ENCODE results near the gene EYA3.
A peak's percentile ranks its signal among the peaks of the same experiment; 100 is the strongest.

EYA3 gene, protein sequence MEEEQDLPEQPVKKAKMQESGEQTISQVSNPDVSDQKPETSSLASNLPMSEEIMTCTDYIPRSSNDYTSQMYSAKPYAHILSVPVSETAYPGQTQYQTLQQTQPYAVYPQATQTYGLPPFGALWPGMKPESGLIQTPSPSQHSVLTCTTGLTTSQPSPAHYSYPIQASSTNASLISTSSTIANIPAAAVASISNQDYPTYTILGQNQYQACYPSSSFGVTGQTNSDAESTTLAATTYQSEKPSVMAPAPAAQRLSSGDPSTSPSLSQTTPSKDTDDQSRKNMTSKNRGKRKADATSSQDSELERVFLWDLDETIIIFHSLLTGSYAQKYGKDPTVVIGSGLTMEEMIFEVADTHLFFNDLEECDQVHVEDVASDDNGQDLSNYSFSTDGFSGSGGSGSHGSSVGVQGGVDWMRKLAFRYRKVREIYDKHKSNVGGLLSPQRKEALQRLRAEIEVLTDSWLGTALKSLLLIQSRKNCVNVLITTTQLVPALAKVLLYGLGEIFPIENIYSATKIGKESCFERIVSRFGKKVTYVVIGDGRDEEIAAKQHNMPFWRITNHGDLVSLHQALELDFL
- total RNA-seq: 9.4 to 21.8 reads per million in 2 donors

DNA sequence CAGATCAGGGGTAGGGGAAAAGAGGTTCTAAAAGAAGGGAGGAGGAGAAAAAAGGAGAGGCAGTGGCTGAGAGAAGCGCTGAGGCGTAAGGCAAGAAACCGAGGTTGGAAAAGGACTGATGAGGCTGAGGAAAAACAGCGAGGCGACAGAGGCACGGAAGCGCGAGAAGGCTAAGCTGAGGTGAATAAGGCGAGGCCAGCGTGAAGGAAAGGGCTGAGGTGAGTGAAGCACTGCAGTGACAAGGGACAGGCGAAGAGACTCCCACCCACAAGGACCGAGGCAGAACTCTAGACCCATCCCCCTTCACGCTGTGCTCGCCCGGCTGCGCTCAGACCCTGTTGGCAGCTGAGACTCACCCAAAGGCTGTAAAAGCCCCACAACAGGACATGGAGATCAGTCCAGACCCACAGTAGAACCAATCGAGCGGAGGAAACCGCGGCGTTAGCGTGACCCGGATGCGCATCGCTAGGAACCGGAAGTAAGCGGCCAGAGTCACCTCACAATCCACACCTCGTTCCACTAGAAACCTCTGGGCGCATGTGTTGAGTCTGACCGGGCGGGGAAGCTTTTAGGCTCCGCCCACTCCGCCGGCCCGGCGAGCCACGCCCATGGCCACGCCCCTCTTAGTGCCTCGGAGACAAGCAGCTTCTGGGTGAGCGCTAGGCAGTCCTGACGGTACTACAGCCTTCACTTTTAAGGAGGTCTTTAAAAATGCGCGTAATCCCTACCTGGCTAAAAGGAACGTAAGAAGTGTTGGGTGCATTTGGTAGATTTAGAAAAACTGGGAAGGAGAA lies at the start of gene EYA3:
Gene EYA3 (minus strand): TSS at position 443 of the 794 bp plus-strand sequence. CDS start 30,584 bp downstream, outside the sequence.
- DNase-seq: peak; percentile 97 to 99 (median 99)

DNA sequence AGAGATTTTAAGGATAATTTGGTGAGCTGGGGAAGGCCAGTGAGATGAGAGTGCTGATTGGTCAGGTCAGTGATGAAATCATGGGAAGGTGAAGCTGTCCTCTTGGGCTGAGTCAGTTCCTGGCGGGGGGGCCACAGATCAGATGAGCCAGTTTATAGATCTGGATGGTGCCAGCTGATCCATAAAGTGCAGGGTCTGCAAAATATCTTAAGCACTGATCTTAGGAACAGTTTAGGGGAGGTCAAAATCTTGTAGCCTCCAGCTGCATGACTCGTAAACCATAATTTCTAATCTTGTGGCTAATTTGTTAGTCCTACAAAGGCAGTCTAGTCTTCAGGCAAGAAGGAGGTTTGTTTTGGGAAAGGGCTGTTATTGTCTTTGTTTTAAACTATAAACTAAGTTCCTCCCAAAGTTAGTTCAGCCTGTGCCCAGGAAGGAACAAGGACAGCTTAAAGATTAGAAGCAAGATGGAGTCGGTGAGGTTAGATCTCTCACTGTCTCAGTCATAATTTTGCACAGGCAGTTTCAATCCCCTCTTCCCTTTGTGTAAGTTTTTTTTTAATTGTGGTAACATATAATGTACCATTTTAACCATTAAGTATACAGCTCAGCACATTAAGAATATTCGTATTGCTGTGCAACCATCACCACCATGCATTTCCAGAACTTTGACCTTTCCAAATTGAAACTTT lies 48.7 kb upstream of the EYA3 start:
- no peak for DNase-seq

DNA sequence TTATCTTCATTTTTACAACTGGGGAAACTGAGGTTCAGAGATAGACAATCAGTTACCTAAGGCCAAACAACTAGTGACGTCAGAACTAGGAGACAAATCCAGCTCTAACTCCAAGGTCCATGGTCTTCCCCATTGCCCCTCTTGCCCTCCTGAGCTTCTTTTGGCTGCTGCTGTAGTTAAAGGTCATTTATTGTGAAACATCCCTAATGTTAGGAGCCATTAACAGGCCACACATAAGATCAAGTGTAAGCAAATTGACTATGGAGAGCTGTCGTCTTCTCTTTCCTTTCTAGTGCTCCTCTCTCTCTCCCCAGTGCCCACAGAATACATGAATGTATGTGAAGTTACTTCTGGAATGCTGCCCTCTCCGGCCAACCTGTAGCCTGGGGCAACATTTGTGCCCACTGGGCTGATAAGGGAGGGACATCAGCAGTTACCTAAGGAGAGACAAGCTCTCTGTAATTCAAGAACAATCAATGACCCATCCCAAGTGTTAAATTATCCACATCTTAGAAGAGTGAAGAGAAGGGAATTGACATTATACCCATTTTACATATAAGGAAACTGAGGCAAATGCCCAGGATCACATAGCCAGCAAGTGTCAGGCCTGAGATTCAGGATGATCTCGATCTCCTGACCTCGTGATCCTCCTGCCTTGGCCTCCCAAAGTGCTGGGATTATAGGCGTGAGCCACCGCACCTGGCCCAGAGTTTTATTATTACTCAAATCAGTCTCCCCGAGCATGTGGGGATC lies 47.9 kb upstream of the EYA3 start:
- DNase-seq: no peak

DNA sequence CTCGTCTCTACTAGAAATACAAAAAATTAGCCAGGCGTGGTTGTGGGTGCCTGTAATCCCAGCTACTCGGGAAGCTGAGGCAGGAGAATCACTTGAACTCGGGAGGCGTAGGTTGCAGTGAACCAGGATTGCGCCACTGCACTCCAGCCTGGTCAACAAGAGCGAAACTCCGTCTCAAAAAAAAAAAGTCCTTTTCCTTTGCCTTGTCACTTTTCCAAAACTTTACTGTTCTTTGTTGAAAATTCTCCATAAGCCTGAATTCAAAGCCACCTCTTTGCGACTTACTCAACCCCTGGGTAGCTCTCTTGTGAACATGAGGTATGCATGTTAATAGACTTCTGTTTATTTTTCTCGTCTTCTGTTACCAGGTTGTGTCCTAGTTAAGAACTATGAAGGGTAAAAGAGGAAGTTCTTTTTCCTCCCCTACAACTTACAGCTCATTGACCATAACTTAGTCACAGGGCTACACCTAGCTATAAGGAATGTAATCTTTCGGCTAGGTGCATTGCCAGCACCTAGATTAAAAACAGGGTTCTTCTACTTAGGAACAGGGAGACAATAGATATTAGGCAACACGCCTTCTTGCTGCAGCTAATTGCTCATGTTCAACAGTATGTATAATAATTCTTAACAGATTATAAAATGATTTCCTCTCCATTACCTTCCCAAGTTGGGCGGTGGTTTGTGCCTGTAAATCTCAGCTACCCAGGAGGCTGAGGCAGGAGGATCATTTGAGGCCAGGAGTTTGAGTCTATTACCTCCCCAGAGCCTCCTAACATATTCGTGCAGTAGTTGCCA lies 47.2 kb upstream of the EYA3 start:
- no peak for DNase-seq

DNA sequence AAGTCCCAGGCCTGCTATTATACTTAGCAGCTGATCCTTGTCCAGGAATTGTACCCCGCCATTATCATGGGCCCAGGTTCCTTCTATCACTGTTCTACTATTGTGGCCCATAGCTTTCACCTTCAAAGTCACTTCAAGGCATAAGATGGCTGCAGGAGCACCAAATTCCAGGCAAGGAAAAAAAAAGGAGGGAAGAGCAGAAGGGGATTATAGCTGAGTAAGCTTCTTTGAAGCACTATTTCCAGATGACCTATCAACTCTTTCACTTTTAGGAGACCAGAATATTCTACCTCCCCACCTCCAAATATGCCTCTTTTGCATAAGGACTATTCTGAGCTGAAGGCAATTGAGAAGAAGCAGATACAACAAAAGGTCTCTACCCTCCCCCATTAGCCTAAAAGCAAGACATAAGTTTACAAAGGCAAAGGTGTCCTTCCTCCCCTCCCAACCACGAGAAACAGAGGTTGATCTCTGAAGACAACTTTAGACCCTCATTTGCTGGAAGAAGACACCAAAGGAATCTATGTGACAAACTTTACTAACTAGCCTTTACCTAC lies 46.3 kb upstream of the EYA3 start:
- DNase-seq: no peak

DNA sequence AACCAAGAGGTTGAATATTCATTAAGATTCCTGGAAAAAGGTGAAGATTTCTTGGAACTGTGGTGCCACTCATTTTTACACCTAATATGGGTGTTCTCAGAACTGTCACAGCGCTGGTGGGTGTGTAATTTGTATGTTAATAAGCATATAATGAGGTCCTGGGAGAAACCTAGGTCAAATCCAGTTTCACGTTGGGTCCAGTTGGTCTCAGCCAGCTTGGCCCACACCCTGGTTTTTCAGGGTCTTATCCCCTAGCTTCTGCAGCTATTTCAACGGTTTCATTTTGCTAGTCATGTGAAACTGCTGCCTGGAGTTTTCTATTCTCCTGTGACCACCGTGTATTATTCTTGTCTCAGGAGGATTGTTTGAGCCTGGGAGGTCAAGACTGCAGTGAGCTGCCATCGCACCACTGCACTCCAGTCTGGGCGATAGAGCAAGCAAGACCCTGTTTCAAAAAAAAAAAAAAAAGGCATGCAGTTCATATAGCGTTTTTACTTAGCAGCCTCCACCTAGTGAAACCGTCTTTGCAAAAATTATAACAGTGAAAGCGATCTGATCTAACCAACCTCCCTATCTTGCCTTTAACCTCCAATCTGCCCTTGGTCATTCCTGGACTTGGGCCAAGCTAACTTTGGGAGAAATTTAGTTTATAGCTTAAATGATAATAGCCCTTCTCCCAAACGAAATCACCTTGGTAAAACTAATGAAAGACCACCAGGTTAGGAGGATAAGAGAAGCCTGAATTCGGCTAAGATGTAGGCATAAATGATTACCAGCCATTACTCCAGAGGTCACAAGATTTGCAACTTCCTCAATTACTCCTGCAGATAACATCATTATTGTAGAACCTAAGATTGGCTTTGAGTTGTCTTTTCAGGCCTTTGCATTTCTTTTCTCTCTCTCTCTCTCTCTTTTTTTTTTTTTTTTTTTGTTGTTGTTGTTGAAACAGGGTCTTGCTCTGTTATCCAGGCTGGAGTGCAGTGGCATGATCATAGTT lies 44.1 kb upstream of the EYA3 start:
- DNase-seq: no peak

DNA sequence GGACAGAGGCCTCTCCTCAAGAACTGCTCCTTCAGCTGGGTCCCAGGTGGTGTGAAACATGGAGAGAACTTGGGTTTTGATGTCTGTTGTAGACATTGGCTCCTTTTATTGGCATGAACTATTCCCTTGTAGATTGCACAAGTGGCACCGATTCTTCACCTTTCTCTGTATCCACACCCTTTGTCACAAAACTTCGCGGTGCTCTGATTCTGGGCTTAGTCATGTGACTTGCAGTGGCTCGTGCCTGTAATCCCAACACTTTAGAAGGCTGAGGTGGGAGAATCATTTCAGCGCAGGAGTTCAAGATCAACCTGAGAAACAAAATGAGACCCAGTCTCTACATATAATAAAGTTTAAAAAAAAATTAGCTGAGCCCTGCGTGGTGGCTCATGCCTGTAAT lies 42.5 kb upstream of the EYA3 start:
- no peak for DNase-seq

DNA sequence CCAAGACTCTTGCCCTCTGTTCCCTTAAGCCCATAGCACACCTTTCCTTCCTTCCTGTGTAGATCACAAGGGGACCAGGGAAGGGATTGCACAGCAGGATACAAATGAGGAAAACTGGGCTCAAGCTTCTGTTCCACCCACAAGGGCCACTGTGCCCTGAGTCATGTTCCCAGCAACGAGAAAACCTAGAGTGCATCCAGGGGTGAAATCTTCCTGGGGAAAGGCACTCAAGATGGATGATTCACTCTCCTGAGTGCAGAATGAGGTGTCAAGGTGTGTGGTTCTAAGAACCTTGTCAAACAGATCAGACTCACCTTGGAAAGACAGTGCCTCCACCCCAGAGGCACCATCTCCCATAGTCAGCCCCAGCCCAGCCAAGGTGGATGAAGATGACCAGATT lies 40.7 kb upstream of the EYA3 start:
- no peak for DNase-seq

DNA sequence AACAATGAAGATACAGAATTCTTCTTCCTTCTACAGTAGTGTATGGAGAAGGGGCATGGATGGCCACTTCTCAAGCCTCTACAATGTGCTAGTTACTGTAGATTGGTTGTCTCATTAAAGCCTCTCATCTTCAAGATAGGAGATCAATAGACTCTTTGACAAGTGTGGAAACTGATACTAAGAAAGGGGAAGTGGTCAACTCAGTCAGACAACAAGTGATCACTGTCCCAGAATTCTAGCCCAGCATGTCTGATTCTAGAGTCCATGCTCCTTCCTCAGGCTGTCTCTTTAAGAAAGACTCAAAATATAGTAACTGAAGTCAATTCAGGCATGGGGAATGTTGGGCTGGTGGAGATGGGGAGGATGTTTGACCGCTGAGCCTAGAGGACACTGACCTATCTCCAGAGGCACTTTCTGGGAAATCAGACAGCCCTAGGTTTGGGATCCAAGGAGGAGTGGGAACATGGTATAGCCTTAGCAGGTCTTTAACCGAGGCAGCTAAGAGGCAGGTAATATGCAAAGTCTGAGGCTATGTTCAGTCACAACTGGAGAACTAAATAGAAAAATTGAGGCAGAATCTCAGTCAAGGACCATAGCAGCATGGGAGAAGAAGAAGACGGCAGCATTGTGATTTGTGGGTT lies 39.3 kb upstream of the EYA3 start:
- no peak for DNase-seq

DNA sequence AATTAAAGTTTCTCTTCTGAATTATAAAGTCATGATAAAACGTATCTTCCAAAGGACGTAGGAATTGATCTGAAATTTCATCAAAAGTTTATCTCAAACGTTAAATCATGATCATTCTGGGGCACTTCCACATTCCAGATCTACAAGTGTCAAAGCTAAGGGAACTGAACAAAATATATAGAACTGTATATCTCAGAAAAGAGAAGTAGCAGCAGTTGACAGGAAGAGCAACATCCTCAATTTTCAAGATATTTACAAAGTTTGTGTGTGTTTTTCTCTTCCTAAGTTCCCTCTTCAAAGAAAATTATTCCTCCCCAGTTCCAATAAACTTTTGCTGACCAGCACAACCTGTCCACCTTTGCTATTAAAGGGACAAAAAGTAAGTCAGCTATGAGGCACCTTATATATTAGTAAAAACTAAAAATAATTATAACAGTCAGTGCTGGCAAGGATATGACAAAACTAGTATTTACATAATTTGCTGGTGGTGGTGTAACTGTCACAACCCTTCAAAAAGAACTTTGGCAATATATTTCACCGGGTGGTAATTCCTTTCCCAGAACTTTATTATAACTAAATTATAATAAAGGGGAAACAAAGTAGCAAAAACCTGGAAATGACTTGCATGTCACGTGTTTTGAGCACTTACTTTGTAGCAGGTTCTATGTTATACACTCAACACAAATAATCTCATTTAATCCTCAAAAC lies 38.5 kb upstream of the EYA3 start:
- no peak for DNase-seq

DNA sequence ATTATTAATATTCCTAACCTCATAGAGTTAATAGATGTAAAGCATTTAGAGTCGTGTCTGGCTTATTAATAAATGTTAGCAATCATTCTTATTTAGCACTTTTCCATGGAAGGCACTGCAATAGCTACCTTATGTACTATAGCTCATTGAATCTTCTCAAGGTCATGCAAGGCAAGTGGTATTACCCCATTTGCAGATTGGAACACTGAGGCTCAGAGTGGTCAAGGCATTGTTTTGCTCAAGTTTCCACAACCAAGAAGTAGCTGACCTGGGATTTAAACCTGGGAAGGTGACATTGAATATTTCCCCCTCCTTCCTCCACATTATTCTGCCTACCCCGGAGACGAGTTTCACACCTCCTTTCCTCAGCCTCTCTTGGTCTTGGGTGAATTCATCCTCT lies 37.8 kb upstream of the EYA3 start:
- DNase-seq: no peak

DNA sequence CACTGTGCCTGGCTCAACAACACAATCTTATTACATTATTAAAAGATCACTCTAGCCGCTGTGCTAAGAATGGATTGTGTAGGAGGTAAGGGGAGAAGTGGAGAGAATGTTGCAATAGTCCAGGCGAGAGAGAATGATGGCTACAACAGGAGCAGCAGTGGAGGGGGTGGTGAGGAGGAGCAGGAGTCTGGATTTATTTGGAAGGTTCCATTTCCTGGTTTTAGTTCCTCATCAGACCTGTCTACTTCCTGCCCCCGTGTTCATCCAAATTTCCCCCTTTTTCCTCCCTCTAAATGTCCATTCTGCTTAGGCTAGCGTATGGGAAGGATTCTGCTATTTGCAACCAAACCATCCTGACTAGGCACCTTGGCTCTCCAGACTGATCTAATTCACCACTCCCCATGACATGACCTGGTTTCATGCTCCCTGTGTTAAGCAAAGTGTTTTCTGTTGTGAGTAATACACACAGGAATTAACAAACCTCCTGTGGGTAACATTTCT lies 35.1 kb upstream of the EYA3 start:
- no peak for DNase-seq

DNA sequence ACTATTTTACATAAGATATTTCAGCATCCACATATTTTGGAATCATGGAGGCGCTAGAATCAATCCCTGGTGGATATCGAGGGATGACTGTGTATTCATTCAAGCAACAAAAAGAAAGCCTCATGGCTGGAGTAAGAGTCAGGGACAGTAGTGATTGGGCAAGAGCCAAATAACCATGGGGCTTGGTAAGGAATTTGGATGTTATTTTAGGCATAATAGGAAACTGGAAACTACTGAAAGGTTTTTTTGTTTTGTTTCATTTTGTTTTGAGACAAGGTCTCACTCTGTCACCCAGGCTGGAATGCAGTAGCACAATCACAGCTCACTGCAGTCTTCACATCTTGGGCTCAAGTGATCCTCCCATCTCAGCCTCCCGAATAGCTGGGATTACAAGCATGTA lies 33.8 kb upstream of the EYA3 start:
- DNase-seq: no peak

DNA sequence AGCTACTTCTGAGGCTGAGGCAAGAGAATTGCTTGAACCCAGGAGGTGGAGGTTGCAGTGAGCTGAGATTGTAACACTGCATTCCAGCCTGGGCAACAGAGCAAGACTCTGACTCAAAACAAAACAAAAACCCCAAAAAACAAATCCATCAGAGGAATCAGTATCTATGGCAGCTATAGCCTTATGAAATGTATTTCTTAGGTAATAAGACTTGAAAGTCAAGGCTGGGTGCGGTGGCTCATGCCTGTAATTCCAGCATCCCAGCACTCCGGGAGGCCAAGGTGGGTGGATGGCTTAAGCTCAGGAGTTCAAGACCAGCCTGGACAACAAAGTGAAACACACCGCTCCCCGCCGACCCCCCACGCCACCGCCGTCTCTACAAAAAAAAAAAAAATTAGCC lies 31.1 kb upstream of the EYA3 start:
- no peak for DNase-seq

DNA sequence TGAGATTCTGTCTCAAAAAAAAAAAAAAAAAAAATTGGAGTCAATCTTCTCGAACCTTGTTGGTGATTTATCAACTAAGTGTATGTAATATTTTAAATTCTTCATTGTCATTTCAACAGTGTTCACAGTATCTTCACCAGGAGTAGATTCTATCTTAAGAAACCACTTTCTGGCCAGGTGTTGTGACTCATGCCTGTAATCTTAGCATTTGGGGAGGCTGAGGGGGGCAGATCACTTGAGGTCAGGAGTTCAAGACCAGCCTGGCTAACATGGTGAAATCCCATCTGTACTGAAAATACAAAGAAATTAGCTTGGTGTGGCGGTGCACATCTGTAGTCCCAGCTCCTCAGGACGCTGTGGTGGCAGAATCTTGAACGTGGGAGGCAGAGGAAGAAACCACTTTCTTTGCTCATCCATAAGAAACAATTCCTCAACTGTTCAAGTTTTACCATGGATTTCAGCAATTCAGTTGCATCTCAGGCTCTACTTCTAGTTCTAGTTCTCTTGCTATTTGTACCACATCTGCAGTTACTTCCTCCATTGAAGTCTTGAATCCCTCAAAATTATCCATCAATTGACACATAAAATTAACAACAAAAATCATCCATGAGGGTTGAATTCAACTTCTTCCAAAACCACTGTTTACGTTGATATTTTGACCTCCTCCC lies 30.4 kb upstream of the EYA3 start:
- DNase-seq: no peak

DNA sequence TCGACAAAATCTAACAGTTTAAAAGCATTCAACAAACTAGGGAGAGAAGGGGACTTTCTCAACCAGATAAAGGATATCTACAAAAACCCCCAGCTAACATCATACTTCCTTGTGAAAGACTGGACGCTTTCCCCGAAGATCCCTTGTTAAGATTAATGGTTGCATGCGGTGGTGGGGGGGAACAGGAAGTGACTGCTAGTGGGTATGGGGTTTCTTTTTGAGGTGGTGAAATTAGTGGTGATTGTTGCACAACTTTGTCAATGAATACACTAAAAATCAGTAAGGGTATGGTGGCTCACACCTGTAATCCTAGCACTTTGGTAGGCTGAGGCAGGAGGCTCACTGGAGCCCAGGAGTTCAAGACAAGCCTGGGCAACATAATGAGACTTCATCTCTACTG lies 26.9 kb upstream of the EYA3 start:
- peak in 4 of 5 experiments; percentile 7 to 76 (median 36) for DNase-seq

DNA sequence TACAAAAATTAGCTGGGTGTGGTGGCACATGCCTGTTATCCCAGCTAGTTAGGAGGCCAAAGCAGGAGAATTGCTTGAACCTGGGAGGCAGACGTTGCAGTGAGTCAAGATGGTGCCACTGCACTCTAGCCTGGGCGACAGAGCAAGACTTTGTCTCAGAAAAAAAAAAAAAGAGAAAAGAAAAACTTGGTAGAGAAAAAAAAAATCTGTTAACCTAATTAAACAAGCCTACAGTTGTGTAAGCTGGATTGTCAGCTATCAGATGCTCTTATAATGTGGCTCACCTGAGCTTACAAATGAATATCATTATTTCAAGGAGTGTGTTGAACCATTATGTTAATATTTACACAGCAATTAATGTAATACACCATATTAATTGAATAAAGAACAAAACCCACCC lies 26.4 kb upstream of the EYA3 start:
- no peak for DNase-seq

DNA sequence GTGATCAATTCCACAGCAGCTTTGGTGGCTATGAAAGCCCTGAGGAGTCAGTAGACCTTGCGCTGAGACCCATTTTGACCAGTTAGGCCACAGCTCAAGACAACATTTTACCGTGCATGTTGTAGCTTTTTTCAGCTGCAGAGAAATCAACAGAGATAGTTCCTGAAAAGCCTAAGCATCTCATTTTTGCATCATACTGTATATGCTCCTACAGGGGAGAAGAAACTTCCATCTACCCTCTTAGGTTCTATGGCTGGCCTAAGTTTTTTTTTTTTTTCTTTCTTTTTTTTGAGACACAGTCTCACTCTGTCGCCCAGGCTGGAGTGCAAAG lies 24.8 kb upstream of the EYA3 start:
- DNase-seq: no peak
